ENCODE measurements around the gene PRRT1.

- TF ChIP-seq POLR2A (IDR thresholded peaks at IDR 0.05) (no peak), POLR2AphosphoS5 (IDR thresholded peaks at IDR 0.05) (no peak)
Observed at GRCh38 chr6:32127409-32127716, 24.4 kb downstream of the PRRT1 start.

Measured in stomach (tissue), 4 donors.